Upper lobe of left lung (tissue), 6 donors: ENCODE data around the gene PGBD4. TPM values are rescaled to one million over a fixed set of nuclear protein-coding genes. Genes with fewer than 3 reads are reported as not detected.

ENCODE experiments used
- ATAC-seq, 2 donors: fragments of 200-7000 bp; cut with Tn5 transposase; one replicate each; pipeline ENCODE4 v1.9.1; 2022; ENCODE audit warnings: mild to moderate bottlenecking in 2 of 2, moderate library complexity in 2 of 2; ENCODE audit not compliant: low FRiP score in 2 of 2
- DNase-seq, 2 donors: peaks; one replicate each; pipeline ENCODE4 v3.0.0-alpha.2; 2019 to 2020
- H3K27ac ChIP-seq, 4 donors: fragments of 200-600 bp; sonication (generic); one replicate each; pipeline ENCODE4 v1.5.1; 2016 to 2019
- H3K27me3 ChIP-seq, 4 donors: fragments of 200-600 bp; sonication (generic); one replicate each; pipeline ENCODE4 v1.5.1; 2017 to 2019
- H3K36me3 ChIP-seq, 4 donors: fragments of 200-600 bp; sonication (generic); one replicate each; pipeline ENCODE4 v1.5.1; 2016 to 2019
- H3K4me1 ChIP-seq, 4 donors: fragments of 200-600 bp; sonication (generic); one replicate each; pipeline ENCODE4 v1.5.1; 2018 to 2019
- H3K4me3 ChIP-seq, 4 donors: fragments of 200-600 bp; sonication (generic); one replicate each; pipeline ENCODE4 v1.5.1; 2017 to 2019; ENCODE audit warnings: mild to moderate bottlenecking in 2 of 4, moderate library complexity in 1 of 4
- H3K9me3 ChIP-seq, 4 donors: fragments of 200-600 bp; sonication (generic); one replicate each; pipeline ENCODE4 v1.5.1; 2018 to 2019
- CTCF ChIP-seq, 6 experiments: fragments of 450-650 bp in 4 of 6; fragments of 200-600 bp in 2 of 6; sonication (generic) in 2 of 6; IDR thresholded peaks; one replicate each; pipeline ENCODE4 v1.5.1; 2016 to 2019; ENCODE audit warnings: antibody characterized with exemption in 6 of 6
- EP300 ChIP-seq, 4 donors: sonication (generic); formaldehyde crosslinking; IDR thresholded peaks; one replicate each; pipeline ENCODE4 v1.5.1; 2017; ENCODE audit warnings: antibody characterized with exemption in 4 of 4, control low read depth in 2 of 4
- POLR2A ChIP-seq, 4 donors: fragments of 450-650 bp; IDR thresholded peaks; one replicate each; pipeline ENCODE4 v1.5.1; 2016 to 2017; ENCODE audit warnings: antibody characterized with exemption in 4 of 4, mild to moderate bottlenecking in 2 of 4
- POLR2AphosphoS5 ChIP-seq, 2 donors: sonication (generic); formaldehyde crosslinking; IDR thresholded peaks; one replicate each; pipeline ENCODE4 v1.5.1; 2017; ENCODE audit warnings: antibody characterized with exemption in 2 of 2
- WGBS, 2 donors: methylation state at CpG; one replicate each; pipeline ENCODE4 v1.1.5; 2017 to 2018; 5-methylcytosine and 5-hydroxymethylcytosine counted together
- total RNA-seq, 6 donors: library from RNA; depleted of rRNA in 4 of 6; stranded (reverse); fragments of >200 nt in 4 of 6; gene quantifications; one replicate each; pipeline versions ENCODE4 v1.1.0 to v1.2.1, GENCODE V29; 2016 to 2021
- donor health status: DM: no; HTN: no; CAD: no; lungs with moderate emphysema.
- donor health status: DM: no; HTN: yes; CAD: no; lungs with severe emphysema.

PGBD4 gene
- total RNA-seq, 6 donors from 2014 or later: 0.55 to 5.2 (median 1.2) TPM

- H3K27me3 ChIP-seq: no peaks in the 10 kb centered on the region
- ATAC-seq (no peak), DNase-seq (no peak)
- no peak for TF ChIP-seq POLR2AphosphoS5 (IDR thresholded peaks at IDR 0.05)
- no peak for TF ChIP-seq EP300 (IDR thresholded peaks at IDR 0.05)
- no peaks in the 10 kb centered on the region for H3K9me3 ChIP-seq
- no peak overlapping the region for H3K27ac ChIP-seq
- H3K36me3 ChIP-seq: no peaks in the 10 kb centered on the region
- no peak overlapping the region for H3K4me3 ChIP-seq
- H3K4me1 ChIP-seq: no peaks in the 10 kb centered on the region
Observed at GRCh38 chr15:34126522-34126921, 24.6 kb downstream of the PGBD4 start.

GRCh38 chr15:34128898-34129297 is 27.0 kb downstream of the PGBD4 start:
- Histone ChIP-seq H3K27ac (no peak overlapping the region), H3K4me1 (no peaks in the 10 kb centered on the region), H3K27me3 (no peaks in the 10 kb centered on the region), H3K9me3 (no peaks in the 10 kb centered on the region), H3K36me3 (no peaks in the 10 kb centered on the region), H3K4me3 (no peak overlapping the region)
- no peak for ATAC-seq
- WGBS, 2 donors: 47 to 48% methylated on average over 2 of the region's 2 CpGs
- DNase-seq: no peak
- no peak for TF ChIP-seq POLR2A (IDR thresholded peaks at IDR 0.05)
- TF ChIP-seq EP300 (IDR thresholded peaks at IDR 0.05): no peak
- TF ChIP-seq POLR2AphosphoS5 (IDR thresholded peaks at IDR 0.05): no peak
- TF ChIP-seq CTCF (IDR thresholded peaks at IDR 0.05): no peak

GRCh38 chr15:34132881-34133280 is 31.0 kb downstream of the PGBD4 start:
- DNase-seq: no peak
- H3K27me3 ChIP-seq: no peaks in the 10 kb centered on the region
- TF ChIP-seq CTCF (IDR thresholded peaks at IDR 0.05): no peak
- TF ChIP-seq POLR2A (IDR thresholded peaks at IDR 0.05): no peak
- no peak for TF ChIP-seq EP300 (IDR thresholded peaks at IDR 0.05)
- TF ChIP-seq POLR2AphosphoS5 (IDR thresholded peaks at IDR 0.05): no peak
- H3K9me3 ChIP-seq: no peaks in the 10 kb centered on the region
- no peak for ATAC-seq
- no peak overlapping the region for H3K4me3 ChIP-seq
- no peaks in the 10 kb centered on the region for H3K4me1 ChIP-seq
- WGBS, 2 donors: 100% methylated on average over 1 of the region's 1 CpG
- no peaks in the 10 kb centered on the region for H3K36me3 ChIP-seq
- H3K27ac ChIP-seq: no peak overlapping the region

GRCh38 chr15:34133511-34133910 is 31.6 kb downstream of the PGBD4 start:
- no peak for ATAC-seq
- 95% methylated on average over 1 of the region's 1 CpG for WGBS, 2 donors

DNA sequence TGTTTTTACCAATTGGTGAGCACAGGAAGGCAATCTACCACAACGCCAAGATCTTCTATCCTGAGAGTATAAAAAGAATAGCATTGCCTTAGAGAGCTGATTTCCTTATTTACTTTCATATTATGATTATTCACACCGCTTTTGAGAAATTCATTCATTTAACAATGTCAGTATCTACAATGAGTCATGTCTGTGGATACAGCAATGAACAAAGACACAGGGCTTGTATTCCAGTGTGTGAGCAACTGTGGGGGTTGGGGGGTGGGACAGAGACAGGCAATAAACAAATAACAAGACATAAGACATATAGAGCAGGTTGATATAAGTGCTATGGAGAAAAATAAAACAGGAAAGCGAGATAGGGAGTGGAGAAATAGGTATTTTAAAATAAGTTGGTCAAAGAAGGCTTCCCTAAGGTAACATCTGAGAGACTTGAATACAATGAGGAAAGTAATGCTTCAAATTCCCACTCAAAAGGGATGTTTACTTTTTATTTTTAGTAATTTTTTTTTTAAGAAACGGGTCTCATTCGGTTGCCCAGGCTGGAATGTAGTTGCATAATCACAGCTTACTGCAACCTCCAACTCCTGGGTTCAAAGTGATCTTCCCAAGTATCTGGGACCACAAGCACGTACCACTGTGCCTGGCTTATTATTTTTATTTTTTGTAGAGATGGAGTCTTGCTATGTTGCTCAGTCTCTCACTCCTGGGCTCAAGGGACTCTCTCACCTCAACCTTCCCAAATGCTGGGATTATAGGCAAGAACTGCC is 45.7 kb downstream of the PGBD4 start:
- no peak for TF ChIP-seq EP300 (IDR thresholded peaks at IDR 0.05)
- TF ChIP-seq POLR2AphosphoS5 (IDR thresholded peaks at IDR 0.05): no peak
- TF ChIP-seq POLR2A (IDR thresholded peaks at IDR 0.05): no peak
- TF ChIP-seq CTCF (IDR thresholded peaks at IDR 0.05): no peak
- peaks cover 0 to 77% (median 27%) of the 10 kb centered on the region in 4 donors for H3K36me3 ChIP-seq

More at GRCh38 chr15:34133511-34133910, 31.6 kb downstream of the PGBD4 start:
- no peaks in the 10 kb centered on the region for H3K27me3 ChIP-seq
- peaks cover 0 to 3% (median 0%) of the 10 kb centered on the region in 4 donors for H3K36me3 ChIP-seq
- H3K27ac ChIP-seq: no peak overlapping the region
- TF ChIP-seq CTCF (IDR thresholded peaks at IDR 0.05): no peak
- no peak for TF ChIP-seq EP300 (IDR thresholded peaks at IDR 0.05)
- TF ChIP-seq POLR2A (IDR thresholded peaks at IDR 0.05): no peak
- no peak for TF ChIP-seq POLR2AphosphoS5 (IDR thresholded peaks at IDR 0.05)
- H3K4me3 ChIP-seq: no peak overlapping the region
- H3K9me3 ChIP-seq: no peaks in the 10 kb centered on the region
- no peak for DNase-seq
- no peaks in the 10 kb centered on the region for H3K4me1 ChIP-seq

More for the DNA sequence above, 45.7 kb downstream of the PGBD4 start:
- no peaks in the 10 kb centered on the region for H3K9me3 ChIP-seq
- H3K4me1 ChIP-seq: no peaks in the 10 kb centered on the region
- 58 to 59% methylated on average over 6 of the region's 6 CpGs for WGBS, 2 donors
- ATAC-seq (no peak), DNase-seq (no peak)
- no peak overlapping the region for H3K4me3 ChIP-seq
- H3K27ac ChIP-seq: no peak overlapping the region
- H3K27me3 ChIP-seq: no peaks in the 10 kb centered on the region
